Skin of body (tissue), 3 donors: ENCODE measurements around the gene IQGAP1. TPM values are rescaled to one million over a fixed set of nuclear protein-coding genes. Genes with fewer than 3 reads are reported as not detected.
A peak's percentile ranks its signal among the peaks of the same experiment; 100 is the strongest.
"Not testable (repeated sequence)": the region's sequence is repeated elsewhere in the genome, so short reads cannot be mapped to it uniquely, and the experiment has no call there.

Source experiments
- DNase-seq: peaks from one replicate; lab custom pipeline; 2025; lab: John Stamatoyannopoulos, UW
- small RNA-seq: library from RNA; depleted of rRNA; stranded (forward); fragments of <200 nt; gene quantifications from one replicate; pipeline ENCODE3, GENCODE V24; 2014; ENCODE audit warnings: low replicate concordance
- total RNA-seq: library from RNA; depleted of rRNA; stranded (reverse); fragments of >200 nt; gene quantifications from one replicate; pipeline ENCODE4 v1.2.3, GENCODE V29; 2014

The IQGAP1 gene
- total RNA-seq, 1 donor from 2014 or later = 224 TPM

DNA sequence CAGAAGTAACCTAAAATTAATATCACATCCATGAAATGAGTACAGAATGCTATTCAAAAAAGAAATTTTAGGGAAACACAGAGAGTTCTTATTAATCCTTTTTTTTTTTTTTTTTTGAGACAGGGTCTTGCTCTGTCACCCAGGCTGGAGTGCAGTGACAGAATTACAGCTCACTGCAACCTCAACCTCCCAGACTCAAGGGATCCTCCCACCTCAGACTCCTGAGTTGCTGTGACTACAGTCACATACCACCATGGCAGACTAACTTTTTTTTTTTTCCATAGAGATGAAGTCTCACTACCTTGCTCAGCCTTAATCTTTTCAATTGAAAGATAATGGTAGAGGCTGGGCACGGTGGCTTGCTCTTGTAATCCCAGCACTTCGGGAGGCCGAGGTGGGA, 135.3 kb downstream of the IQGAP1 start:
- DNase-seq = no peak

DNA sequence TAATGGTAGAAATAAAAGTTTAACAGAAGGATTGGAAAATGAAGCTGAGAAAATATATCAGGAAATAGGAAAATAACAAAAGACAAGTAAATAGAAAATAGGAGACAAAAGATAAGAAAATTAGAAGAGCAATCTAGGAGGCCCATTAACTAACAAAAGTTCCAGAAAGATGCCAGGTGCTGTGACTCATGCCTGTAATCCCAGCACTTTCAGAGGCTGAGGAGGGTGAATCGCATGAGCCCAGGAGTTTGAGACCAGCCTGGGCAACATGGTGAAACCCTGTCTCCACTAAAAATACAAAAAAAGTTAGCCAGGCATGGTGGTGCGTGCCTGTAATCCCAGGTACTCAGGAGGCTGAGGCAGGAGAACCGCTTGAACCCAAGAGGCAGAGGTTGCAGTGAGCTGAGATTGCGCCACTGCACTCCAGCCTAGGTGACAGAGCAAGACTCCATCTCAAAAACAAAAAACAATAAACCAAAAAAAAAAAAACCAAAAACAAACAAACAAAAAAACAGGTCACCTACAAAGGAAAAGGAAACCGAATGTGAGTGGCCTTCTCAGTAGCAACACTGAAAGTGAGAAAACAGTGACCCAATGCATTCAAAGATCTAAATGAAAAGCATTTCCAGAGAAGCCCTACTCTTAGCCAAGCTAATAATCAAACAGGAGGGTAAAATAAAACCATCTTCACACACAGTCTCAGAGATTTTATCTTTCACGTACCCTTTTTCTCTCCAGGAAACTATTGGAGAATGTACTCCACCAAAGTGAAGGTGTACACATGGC, 136.2 kb downstream of the IQGAP1 start:
- not testable (repeated sequence) for DNase-seq

DNA sequence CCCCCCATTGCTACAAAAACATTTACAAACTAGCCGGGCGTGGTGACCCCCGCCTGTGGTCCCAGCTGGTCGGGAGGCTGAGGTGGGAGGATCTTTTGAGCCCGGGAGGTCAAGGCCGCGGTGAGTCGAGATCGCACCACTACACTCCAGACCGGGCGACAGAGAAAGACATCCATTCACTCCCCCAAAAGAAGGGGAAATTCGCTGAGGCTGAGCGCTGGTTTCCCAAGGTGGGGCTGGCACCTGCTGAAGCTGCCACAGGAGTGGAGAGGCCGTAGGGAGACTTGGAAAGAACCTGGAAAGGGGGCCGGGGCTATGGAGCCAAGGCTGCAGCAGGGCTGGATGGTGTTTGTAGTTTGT, 140.9 kb downstream of the IQGAP1 start:
- no peak for DNase-seq

DNA sequence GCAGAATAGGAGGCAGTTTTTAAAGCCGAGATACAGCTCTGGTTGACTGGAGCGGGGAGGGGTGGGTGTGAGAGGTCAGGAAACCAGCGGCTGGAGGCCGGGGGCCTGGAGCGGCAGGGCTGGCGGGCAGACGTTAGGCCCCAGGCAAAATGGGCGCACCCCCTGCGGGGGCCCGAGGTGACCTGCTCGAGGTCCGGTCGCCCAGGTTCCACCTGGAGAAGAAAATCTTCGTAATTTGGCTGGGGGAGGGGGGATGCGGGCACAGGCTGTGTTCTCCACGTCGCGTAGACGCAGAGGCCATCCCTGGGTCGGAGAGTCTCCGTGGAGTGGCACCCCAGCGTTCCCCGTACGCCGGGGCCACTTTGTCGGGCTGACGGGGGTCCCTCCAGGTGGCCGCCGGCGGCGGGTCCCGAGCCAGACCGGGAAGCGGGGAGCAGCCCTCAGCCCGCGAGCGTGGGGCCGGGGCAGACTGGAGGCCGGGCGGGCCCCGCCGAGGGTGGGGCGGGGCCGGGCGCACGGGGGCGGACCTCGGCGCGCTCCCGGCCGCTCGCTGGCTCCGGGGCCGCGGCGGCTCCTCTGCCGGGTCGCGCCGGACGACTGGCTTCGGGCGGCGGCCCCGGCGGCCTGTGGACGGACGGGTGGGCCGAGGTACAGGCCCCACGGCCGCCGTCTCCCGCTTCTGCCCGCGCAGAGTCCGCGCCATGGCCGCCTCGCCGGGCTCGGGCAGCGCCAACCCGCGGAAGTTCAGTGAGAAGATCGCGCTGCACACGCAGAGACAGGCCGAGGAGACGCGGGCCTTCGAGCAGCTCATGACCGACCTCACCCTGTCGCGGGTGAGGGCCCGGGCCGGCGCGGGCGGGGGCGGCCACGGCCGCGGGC, 141.6 kb downstream of the IQGAP1 start, which contains the start of gene CRTC3:
Gene CRTC3 (plus strand): TSS at position 553 of the 879 bp plus-strand sequence. CDS start 149 bp downstream, at position 702.
- DNase-seq = peak; percentile 6

DNA sequence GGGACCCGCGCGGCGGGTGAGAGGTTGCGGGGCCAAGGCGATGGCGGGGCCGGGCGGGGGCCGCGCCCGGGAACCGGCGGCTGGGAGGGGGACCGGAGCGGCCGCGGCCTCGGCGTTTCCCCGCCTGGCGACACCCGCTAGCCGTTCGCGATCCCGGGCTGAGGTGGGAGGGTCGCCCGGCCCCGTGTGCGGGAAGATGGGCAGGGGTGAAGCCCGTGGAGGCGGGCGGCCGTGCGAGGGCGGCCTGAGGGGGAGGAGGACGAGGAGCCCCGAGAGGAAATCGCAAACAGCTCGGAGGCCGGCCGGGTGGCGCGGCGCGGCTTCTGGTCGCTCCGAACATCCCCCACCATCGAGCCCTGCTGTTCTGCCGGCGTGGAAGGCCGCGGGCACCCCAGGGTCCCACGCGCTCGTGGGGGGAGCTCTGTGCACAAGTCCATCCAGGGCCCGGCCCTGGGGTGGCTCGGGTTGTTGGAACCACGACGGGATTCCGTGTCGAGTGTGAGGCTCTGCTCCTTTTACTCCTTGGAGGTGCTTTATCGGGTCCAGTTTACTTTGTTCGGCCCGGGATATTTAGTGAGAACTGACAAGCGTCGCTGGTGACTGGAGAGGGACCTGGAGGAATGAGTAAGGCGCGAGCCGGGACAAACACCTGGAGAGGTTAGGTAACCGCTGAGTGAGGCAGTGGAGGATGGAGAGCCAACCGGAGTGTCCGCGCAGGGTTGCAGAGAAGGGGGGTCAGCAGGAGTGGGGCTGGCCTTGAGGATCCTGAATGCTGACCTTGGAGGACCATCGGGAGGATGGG, 142.4 kb downstream of the IQGAP1 start:
- DNase-seq = no peak

DNA sequence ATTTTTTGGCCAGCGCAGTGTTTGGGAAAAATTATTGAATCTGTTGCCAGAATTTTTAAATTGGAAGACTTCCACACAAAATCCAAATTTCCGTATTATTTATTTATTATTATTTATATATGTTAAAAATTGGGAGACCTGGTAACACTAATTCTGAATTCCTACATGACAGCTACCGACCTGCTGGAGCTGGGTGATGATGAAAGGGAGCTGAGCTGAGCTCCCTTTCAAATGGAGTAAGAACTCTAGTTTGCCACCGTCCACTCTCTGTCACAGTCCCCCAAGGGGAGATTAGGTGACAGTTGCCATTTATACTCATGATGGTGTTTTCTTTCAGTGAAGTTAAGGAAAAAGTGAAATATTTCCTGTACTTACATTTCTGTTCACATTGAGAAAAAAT, 143.1 kb downstream of the IQGAP1 start:
- DNase-seq = no peak

DNA sequence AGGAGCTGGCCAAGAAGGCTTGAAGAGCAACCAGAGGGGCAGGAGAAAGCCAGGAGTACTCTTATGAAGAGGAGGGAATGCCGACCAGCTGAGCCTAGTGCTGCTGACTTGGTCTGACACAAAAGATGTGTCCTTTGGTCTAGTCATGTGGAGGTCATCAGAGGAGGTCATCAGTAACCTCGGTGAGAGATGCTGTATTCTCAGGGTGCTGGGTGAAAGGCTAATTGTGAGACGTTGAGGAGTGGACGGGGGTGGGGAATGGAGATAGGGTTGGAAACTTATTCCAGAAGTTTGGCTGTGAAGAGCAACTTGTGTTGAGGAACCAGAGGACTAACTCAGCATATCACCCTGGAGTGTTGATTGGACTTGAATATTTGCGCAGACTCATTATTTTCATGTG, 147.2 kb downstream of the IQGAP1 start:
- no peak for DNase-seq

DNA sequence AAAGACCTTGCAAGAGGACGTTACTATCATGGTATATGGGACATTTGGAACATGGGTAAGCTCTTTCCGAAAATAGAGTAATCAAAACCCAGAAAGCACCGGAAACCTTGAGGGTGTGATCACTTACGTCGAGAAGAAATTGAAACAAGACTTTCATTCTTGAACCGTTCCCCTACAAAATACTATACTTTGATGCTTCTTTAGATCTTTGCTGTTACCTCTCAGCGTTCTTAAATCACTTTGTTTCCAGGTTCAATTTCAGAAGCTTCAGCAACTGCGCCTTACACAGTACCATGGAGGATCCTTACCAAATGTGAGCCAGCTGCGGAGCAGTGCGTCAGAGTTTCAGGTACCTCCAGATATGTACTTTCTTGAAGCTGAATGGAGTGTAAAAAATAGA, 151.7 kb downstream of the IQGAP1 start:
- no peak for DNase-seq

DNA sequence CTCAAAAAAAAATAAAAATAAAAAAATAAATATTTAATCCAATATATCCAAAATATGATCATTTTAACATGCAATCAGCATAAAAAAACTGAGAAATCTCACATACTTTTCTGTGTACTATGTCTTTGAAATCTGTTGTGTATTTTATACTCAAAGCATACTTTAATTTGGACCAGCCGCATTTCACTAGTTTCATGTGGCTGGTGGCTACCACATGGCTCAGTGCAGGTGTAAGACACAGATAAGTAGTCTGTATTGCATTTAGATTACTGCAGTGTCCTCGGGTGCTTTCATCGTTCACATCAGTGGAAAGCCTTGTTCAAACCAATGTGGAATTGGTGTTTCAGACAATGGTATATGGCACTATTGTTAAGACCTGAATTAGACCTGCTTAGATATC, 152.7 kb downstream of the IQGAP1 start:
- DNase-seq = no peak

DNA sequence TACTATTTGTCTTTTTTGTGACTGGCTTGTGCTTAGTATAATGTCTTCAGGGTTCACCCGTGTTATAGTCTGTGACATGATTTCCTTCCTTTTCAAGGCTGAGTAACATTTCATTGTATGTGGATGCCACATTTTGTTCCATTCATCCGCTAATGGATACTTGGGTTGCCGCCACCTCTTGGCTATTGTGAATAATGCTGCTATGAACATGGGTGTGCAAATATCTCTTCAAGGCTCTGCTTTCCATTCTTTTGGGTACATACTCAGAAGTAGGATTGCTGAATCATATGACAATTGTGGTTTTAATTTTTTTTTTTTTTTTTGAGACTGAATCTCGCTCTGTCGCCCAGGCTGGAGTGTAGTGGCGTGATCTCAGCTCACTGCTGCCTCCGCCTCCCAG, 157.1 kb downstream of the IQGAP1 start:
- no peak for DNase-seq

DNA sequence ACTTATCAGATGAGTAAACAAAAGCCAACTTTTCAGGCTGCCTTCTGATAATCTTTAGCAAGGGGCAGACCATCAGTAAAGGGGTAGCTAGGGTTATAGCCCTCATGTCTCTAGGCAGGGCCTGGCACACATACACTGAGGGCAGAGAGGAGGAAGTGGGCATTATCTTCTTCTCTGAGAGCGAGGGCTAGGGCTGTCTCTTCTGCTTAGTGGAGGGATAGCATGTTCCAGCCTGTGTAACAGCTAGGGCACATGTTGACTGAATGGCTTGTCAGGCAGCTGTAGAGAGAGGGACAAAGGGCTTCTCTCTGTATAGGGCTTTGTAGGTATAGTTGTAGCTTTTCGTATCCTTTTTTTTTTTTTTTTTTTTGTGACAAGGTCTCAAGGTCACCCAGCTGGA, 159.5 kb downstream of the IQGAP1 start:
- DNase-seq = no peak

DNA sequence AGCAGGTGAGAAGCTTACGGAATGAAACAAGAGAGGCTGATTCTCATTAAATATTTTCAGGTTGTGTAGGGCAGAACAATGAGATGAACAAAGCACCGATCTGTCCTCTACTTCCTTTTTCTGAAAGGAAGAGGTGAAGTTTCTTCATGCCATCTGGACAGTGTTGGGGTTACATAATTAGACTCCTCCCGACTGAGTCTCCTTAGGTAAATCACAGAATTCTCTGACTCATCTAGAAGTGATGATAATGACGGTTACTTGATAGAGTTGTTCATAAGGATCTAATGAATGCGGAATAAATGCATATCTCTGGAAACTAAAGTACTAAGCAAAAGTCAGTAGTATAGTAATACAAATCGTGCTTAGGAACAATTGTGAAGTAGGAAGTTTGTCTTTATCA, 162.9 kb downstream of the IQGAP1 start:
- no peak for DNase-seq

Small RNAs within 50 kb of the gene (small RNA-seq; reads per million reads assigned to genes)
- gene NDUFA3P4 = not detected

Other genes with a start within 250 kb of the IQGAP1 start
- gene SEMA4B, start 186.9 kb upstream of the IQGAP1 start, total RNA-seq = 38.7 TPM
- 16.3 TPM for gene CIB1, start 154.3 kb upstream of the IQGAP1 start, total RNA-seq
- gene GDPGP1, start 154.0 kb upstream of the IQGAP1 start, total RNA-seq = 2.6 TPM
- not detected for gene TTLL13, start 138.7 kb upstream of the IQGAP1 start, total RNA-seq
- gene NGRN, start 122.6 kb upstream of the IQGAP1 start, total RNA-seq = 51.8 TPM
- 1.3 TPM for gene ZNF774, start 36.0 kb upstream of the IQGAP1 start, total RNA-seq
- gene CRTC3, start 141.7 kb downstream of the IQGAP1 start, total RNA-seq = 31.2 TPM